Gastrocnemius medialis (tissue), 4 donors: ENCODE data around the gene CTR9. TPM values are rescaled to one million over a fixed set of nuclear protein-coding genes. Genes with fewer than 3 reads are reported as not detected.

ENCODE experiments used
- ATAC-seq, 2 donors: fragments of 150-250 bp; one replicate each; pipeline ENCODE4 v1.9.1; 2016
- DNase-seq, 2 donors: peaks; one replicate each; pipeline ENCODE4 v3.0.0-alpha.2; 2019
- H3K27ac ChIP-seq, 4 donors: fragments of 200-600 bp; sonication (generic); 1 replicate in 1 of 4; 2 replicates in 3 of 4; pipeline ENCODE4 v1.5.1; 2016 to 2018; ENCODE audit warnings: mild to moderate bottlenecking in 2 of 4, moderate library complexity in 1 of 4
- H3K27me3 ChIP-seq, 3 donors: fragments of 200-600 bp; sonication (generic) in 2 of 3; 1 replicate in 1 of 3; 2 replicates in 2 of 3; pipeline versions ENCODE4 v1.5.1 to v1.6.0; 2016 to 2019; ENCODE audit warnings: mild to moderate bottlenecking in 1 of 3, moderate library complexity in 1 of 3
- H3K36me3 ChIP-seq, 2 donors: fragments of 200-600 bp; sonication (generic) in 1 of 2; one replicate each; pipeline ENCODE4 v1.5.1; 2017 to 2018
- H3K4me1 ChIP-seq, 2 donors: fragments of 200-600 bp; sonication (generic) in 1 of 2; one replicate each; pipeline ENCODE4 v1.5.1; 2016 to 2017; ENCODE audit warnings: mild to moderate bottlenecking in 2 of 2
- H3K4me3 ChIP-seq, 4 donors: fragments of 200-600 bp; sonication (generic) in 3 of 4; 1 replicate in 1 of 4; 2 replicates in 3 of 4; pipeline ENCODE4 v1.5.1; 2016 to 2019; ENCODE audit warnings: mild to moderate bottlenecking in 2 of 4
- H3K9me3 ChIP-seq, 3 donors: fragments of 200-600 bp; sonication (generic) in 2 of 3; 1 replicate in 1 of 3; 2 replicates in 2 of 3; pipeline ENCODE4 v1.5.1; 2016 to 2019
- CTCF ChIP-seq, 5 experiments: fragments of 450-650 bp in 3 of 5; fragments of 200-600 bp in 2 of 5; sonication (generic) in 2 of 5; IDR thresholded peaks in 4 of 5; conservative IDR thresholded peaks in 1 of 5; 1 replicate in 4 of 5; 2 replicates in 1 of 5; pipeline ENCODE4 v1.5.1; 2016 to 2019; ENCODE audit warnings: antibody characterized with exemption in 5 of 5, mild to moderate bottlenecking in 3 of 5, moderate library complexity in 3 of 5
- POLR2A ChIP-seq, 2 donors: fragments of 450-650 bp; IDR thresholded peaks; one replicate each; pipeline ENCODE4 v1.6.1; 2017; ENCODE audit warnings: antibody characterized with exemption in 2 of 2, mild to moderate bottlenecking in 2 of 2, moderate library complexity in 2 of 2
- in situ Hi-C, 4 donors: fragments of 200-750 bp; cut with MboI; loops; one replicate each; pipeline versions ENCODE4 v1.15.0 to v1.8.0; 2017; ENCODE audit warnings: low sequenced_read_pairs in 4 of 4
- intact Hi-C: fragments of 100-400 bp; cut with DNase I; formaldehyde crosslinking; loops from one replicate; pipeline ENCODE4 v1.15.1; 2023; ENCODE audit warnings: low total_unique reads
- total RNA-seq, 4 donors: library from RNA; depleted of rRNA; stranded (reverse); fragments of >200 nt; gene quantifications; one replicate each; pipeline versions ENCODE4 v1.1.0 to v1.2.3, GENCODE V29; 2016

Gene CTR9
- total RNA-seq, 4 donors from 2014 or later = 18.3 to 22.2 (median 20.4) TPM

- intact Hi-C loops = loop anchor here (5.0 kb wide), 2 partner anchors 54 to 126 kb away; partner anchors contain the start of gene CTR9
- H3K36me3 ChIP-seq = peaks cover 4 to 60% of the 10 kb centered on the region in 2 donors
Measured at GRCh38 chr11:10806206-10806605, 55.2 kb downstream of the CTR9 start.

GRCh38 chr11:10807493-10808234 is 56.6 kb downstream of the CTR9 start:
- DNase-seq = peak; percentile 27 to 56
- Histone ChIP-seq H3K4me1 (peaks cover 29 to 37% of the 10 kb centered on the region in 2 donors), H3K27me3 (no peaks in the 10 kb centered on the region), H3K4me3 (peak overlapping the region; percentile 77 to 97 (median 91)), H3K36me3 (peaks cover 4 to 45% of the 10 kb centered on the region in 2 donors), H3K9me3 (no peaks in the 10 kb centered on the region), H3K27ac (peak overlapping the region; percentile 94 to 99 (median 97))
- intact Hi-C loops (loop anchor here (1.0 to 5.0 kb wide), 5 partner anchors 51 to 1035 kb away; partner anchors contain the start of genes CTR9 and ZBED5), in situ Hi-C loops (loop anchor here in 2 of 4 donors (10.0 to 25.0 kb wide), 2 partner anchors 47 to 330 kb away; partner anchors contain the start of gene ZBED5 (in 1 of the 2))
- ATAC-seq = peak; percentile 12
- no peak for TF ChIP-seq POLR2A (IDR thresholded peaks at IDR 0.05)
- TF ChIP-seq CTCF (IDR thresholded peaks at IDR 0.05 in 4 of 5, conservative IDR thresholded peaks at IDR 0.05 in 1 of 5) = no peak

More at GRCh38 chr11:10806206-10806605, 55.2 kb downstream of the CTR9 start:
- DNase-seq (no peak), ATAC-seq (no peak)
- TF ChIP-seq POLR2A (IDR thresholded peaks at IDR 0.05) = no peak
- TF ChIP-seq CTCF (IDR thresholded peaks at IDR 0.05 in 4 of 5, conservative IDR thresholded peaks at IDR 0.05 in 1 of 5) = no peak
- H3K27me3 ChIP-seq = no peaks in the 10 kb centered on the region
- peak overlapping the region; percentile 94 to 99 (median 97) for H3K27ac ChIP-seq
- H3K4me1 ChIP-seq = peaks cover 29 to 37% of the 10 kb centered on the region in 2 donors
- in situ Hi-C loops = loop anchor here in 2 of 4 donors (10.0 to 25.0 kb wide), 2 partner anchors 49 to 331 kb away; partner anchors contain the start of gene ZBED5 (in 1 of the 2)
- H3K9me3 ChIP-seq = no peaks in the 10 kb centered on the region
- H3K4me3 ChIP-seq = peak overlapping the region in 2 of 4 donors; percentile 87 to 95

- in situ Hi-C loops (loop anchor here in 2 of 4 donors (10.0 to 25.0 kb wide), 2 partner anchors 47 to 329 kb away; partner anchors contain the start of gene ZBED5 (in 1 of the 2)), intact Hi-C loops (loop anchor here (1.0 to 5.0 kb wide), 5 partner anchors 50 to 1035 kb away; partner anchors contain the start of genes CTR9 and ZBED5)
- Histone ChIP-seq H3K27ac (peak overlapping the region; percentile 94 to 99 (median 97)), H3K4me3 (peak overlapping the region; percentile 77 to 97 (median 91)), H3K36me3 (peaks cover 4 to 40% of the 10 kb centered on the region in 2 donors), H3K9me3 (no peaks in the 10 kb centered on the region), H3K4me1 (peaks cover 29 to 37% of the 10 kb centered on the region in 2 donors), H3K27me3 (no peaks in the 10 kb centered on the region)
- ATAC-seq = peak in 1 of 2 donors; percentile 31
- no peak for DNase-seq
- no peak for TF ChIP-seq CTCF (IDR thresholded peaks at IDR 0.05 in 4 of 5, conservative IDR thresholded peaks at IDR 0.05 in 1 of 5)
- TF ChIP-seq POLR2A (IDR thresholded peaks at IDR 0.05) = no peak
Measured at GRCh38 chr11:10808235-10808552, 57.1 kb downstream of the CTR9 start.

DNA sequence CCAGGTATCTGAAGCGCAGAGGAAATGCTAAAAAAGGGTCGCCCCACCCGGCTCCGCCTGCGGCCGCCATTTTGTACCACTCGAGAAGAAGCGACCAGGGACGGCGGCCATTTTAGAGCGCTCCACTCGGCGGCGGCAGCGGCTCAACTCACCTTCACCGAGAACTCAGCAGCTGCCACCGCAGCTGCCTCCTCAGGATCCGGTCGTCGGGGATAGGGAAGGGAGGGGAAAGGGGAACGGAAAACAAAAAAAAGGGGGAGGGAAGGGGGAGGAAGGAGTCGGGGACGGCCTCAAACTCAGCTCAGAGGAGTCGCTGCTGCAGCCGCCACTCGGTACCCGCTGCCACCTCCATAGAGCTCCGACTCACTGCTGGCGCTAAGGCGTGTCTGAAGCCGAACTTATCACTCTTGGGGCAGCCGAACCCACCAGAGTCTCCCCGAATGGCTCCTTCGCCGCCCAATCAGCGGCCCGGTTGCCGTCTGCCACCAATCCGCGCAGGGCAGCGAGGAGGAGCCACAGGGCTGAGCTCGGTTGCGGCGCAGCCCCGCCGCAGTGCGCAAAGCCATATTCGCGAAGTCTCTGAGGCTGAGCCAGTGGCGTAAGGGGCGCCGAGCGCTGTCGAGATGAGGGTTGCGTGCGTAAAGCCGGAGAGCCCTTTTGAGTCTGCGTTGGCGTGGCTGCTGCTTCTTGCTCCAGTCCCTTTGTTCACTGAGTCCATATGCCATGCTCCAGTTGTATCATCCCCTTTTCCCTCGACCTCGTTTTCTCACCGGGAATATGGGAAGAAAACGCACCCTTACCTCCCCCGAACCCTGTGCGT is 57.7 kb downstream of the CTR9 start, which contains the start of gene EIF4G2:
TSS of gene EIF4G2 (minus strand) at position 374 of the 820 bp plus-strand sequence.
- H3K27me3 ChIP-seq = no peaks in the 10 kb centered on the region
- H3K4me1 ChIP-seq = peaks cover 29 to 34% of the 10 kb centered on the region in 2 donors
- no peaks in the 10 kb centered on the region for H3K9me3 ChIP-seq
- DNase-seq = peak; percentile 99
- intact Hi-C loops = loop anchor here (1.0 to 5.0 kb wide), 5 partner anchors 50 to 1034 kb away; partner anchors contain the start of genes CTR9 and ZBED5
- peak within 1 kb of the TSS; percentile 94 to 99 (median 97) for H3K27ac ChIP-seq
- in situ Hi-C loops = loop anchor here in 2 of 4 donors (10.0 to 25.0 kb wide), 2 partner anchors 46 to 329 kb away; partner anchors contain the start of gene ZBED5 (in 1 of the 2)
- H3K4me3 ChIP-seq = peak within 1 kb of the TSS; percentile 77 to 97 (median 91)
- ATAC-seq = peak; percentile 91 to 92
- peaks cover 4 to 34% of the 10 kb centered on the region in 2 donors for H3K36me3 ChIP-seq
- TF ChIP-seq POLR2A (IDR thresholded peaks at IDR 0.05) = peak; percentile 99
- no peak for TF ChIP-seq CTCF (IDR thresholded peaks at IDR 0.05 in 4 of 5, conservative IDR thresholded peaks at IDR 0.05 in 1 of 5)
